ENCODE data around the gene CCDC3. TPM values are rescaled to one million over a fixed set of nuclear protein-coding genes. Genes with fewer than 3 reads are reported as not detected.

CCDC3 gene
- total and polyA plus RNA-seq, 2 of the 4 experiments (the other 2 are of a cell fraction): 0.29 to 0.36 TPM

DNA sequence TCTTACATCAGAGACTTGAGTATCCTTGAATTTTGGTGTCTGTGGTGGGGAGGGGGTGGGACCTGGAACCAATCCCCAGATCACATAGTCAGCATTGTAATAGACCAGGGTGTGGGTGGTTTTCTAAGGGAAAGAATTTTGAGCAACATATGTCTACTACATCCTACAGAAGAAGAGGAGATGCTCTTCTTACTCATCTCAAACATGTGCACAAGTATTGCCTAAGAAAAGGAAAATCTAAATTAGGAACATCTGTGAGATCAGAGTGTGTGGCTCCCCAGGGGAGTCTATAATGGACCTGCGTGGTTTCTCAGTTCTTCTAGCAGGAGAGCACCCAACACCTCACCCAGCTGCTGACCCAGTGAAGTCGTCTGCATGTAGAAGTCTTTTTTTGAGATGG lies 148.8 kb downstream of the CCDC3 start:
- ATAC-seq (ENCODE audit: low read depth) (no peak), DNase-seq (no peak)
- no peaks in the 10 kb centered on the region; the same call in 1 of the 2 replicates for H3K9me3 ChIP-seq (ENCODE audit: control insufficient read depth, insufficient read depth, low read length)
- H3K4me1 ChIP-seq (ENCODE audit: control insufficient read depth, insufficient read depth, low read length): no peaks in the 10 kb centered on the region; the same call in 1 of the 2 replicates
- no peak overlapping the region for H4K91ac ChIP-seq (ENCODE audit: insufficient read depth, low read depth, low read length)
- no peak for TF ChIP-seq BHLHE40 (IDR thresholded peaks at IDR 0.05; ENCODE audit: low read depth, low read length)
- TF ChIP-seq CEBPB (IDR thresholded peaks at IDR 0.05; ENCODE audit: low read depth, low read length): no peak
- TF ChIP-seq, protein P1, sequence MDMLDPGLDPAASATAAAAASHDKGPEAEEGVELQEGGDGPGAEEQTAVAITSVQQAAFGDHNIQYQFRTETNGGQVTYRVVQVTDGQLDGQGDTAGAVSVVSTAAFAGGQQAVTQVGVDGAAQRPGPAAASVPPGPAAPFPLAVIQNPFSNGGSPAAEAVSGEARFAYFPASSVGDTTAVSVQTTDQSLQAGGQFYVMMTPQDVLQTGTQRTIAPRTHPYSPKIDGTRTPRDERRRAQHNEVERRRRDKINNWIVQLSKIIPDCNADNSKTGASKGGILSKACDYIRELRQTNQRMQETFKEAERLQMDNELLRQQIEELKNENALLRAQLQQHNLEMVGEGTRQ (IDR thresholded peaks at IDR 0.05; ENCODE audit: low read depth, low read length): no peak
- no CpG with 5 or more reads among the region's 2 CpGs for WGBS, 2 experiments (ENCODE audit: extremely low coverage in 2 of 2, insufficient read length in 1 of 2)
- H3K79me1 ChIP-seq (ENCODE audit: low read depth in 1 of 2, low read length in 2 of 2): no peaks in the 10 kb centered on the region
- H3K4ac ChIP-seq (ENCODE audit: low read depth, low read length): no peak overlapping the region
- H2BK120ac ChIP-seq (ENCODE audit: low read depth, low read length): no peak overlapping the region
- dilution Hi-C loops (cut with HindIII; ENCODE audit: low sequenced_read_pairs, unreplicated experiment) (no loop called here), in situ Hi-C loops (cut with MboI; ENCODE audit: low sequenced_read_pairs) (no loop called here), intact Hi-C loops (cut with micrococcal nuclease) (no loop called here)
- no peak overlapping the region for H2AK5ac ChIP-seq (ENCODE audit: low read depth, low read length)
- no peak overlapping the region for H3K23ac ChIP-seq (ENCODE audit: low read depth, low read length)
- H3K27me3 ChIP-seq (ENCODE audit: control insufficient read depth, insufficient read depth, low read length): peaks cover 25% of the 10 kb centered on the region
- no peak overlapping the region for H3K56ac ChIP-seq (ENCODE audit: extremely low read depth, insufficient read depth, low read length)
- no peak overlapping the region for H2BK20ac ChIP-seq (ENCODE audit: low read depth, low read length)
- no peak overlapping the region for H3K9ac ChIP-seq (ENCODE audit: low read depth, low read length)
- no peak overlapping the region for H3K4me3 ChIP-seq (ENCODE audit: insufficient read depth, low read depth, low read length)
- no peak overlapping the region for H3K27ac ChIP-seq (ENCODE audit: insufficient read depth, low read length)
- no peak overlapping the region for H3K18ac ChIP-seq (ENCODE audit: low read depth, low read length)
- H2AFZ ChIP-seq (replicated peaks; ENCODE audit: low read length, poor library complexity): no peak overlapping the region
- no peak overlapping the region for H3K14ac ChIP-seq (replicated peaks; ENCODE audit: low read depth, low read length)
- H4K8ac ChIP-seq (ENCODE audit: low read depth in 2 of 2, low read length in 2 of 2): no peak overlapping the region
- BruUV-seq (replicated peaks): no TSS peak
- H2BK5ac ChIP-seq (ENCODE audit: low read depth, low read length, poor library complexity, severe bottlenecking): no peak overlapping the region
- ChIA-PET CTCF (no interaction called here), POLR2A (ENCODE audit: unreplicated experiment) (no interaction called here)
- H4K20me1 ChIP-seq (ENCODE audit: insufficient read depth, low read length): no peaks in the 10 kb centered on the region
- H2BK15ac ChIP-seq (ENCODE audit: low read depth, low read length): no peak overlapping the region
- no peaks in the 10 kb centered on the region for H3K9me1 ChIP-seq (ENCODE audit: insufficient read depth, low read length)
- no peak overlapping the region for H4K5ac ChIP-seq (ENCODE audit: low read depth, low read length)
- H3K4me2 ChIP-seq (ENCODE audit: low read depth, low read length): no peak overlapping the region
- no peak overlapping the region for H2AK9ac ChIP-seq (replicated peaks; ENCODE audit: low read depth, low read length, poor library complexity)
- no peaks in the 10 kb centered on the region for H3K36me3 ChIP-seq (ENCODE audit: control insufficient read depth, insufficient read depth, low read length)
